ENCODE data around the gene MIOX.

The MIOX gene

DNA sequence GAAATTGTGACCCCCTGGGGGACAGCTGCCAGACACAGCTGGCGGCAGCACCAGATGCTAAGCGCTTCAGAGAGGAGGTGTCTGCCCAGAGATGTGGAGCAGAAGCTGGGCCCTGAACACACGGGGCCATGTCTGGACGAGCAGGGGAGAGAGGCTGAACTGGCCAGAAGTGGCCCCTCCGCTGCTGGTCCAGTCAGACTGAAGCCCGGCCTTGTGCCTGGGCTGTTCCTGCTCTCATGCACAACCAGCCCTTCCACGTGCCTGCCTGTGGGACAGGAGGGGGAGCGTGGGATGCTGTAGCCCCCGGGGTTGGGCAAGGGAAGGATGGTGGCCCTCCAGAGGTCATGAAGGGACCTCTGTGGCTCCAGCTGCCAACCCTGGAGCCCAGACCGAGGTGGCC, 3.6 kb upstream of the MIOX start:
- no peak overlapping the region for H3K4me3 ChIP-seq (ENCODE audit: low read depth in 1 of 2, low read length in 1 of 2)
- peaks cover 92% of the 10 kb centered on the region for H3K27me3 ChIP-seq
- peaks cover 5 to 10% of the 10 kb centered on the region in 2 experiments for H3K4me1 ChIP-seq (ENCODE audit: control insufficient read depth in 1 of 2, insufficient read depth in 1 of 2, low read depth in 1 of 2, low read length in 1 of 2)

DNA sequence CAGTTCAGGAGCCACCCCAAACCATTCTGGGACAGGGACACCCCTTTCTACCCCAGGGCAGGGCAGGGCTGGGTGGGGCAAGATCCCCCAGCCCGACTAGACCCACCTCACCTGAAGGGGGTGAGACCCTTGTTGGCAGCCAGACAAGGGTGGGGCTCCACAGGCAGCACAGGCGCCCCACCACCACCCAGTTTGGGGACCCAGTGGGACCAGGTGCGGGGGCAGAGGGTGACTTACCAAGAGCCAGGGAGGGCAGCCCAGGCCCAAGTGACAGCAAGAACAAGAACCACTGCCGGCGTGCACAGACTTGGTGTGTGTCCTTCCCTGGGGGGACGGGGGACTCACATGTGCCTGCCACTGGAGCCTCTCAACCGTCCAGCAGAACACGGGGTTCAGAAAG, 3.1 kb upstream of the MIOX start:
- peaks cover 90% of the 10 kb centered on the region for H3K27me3 ChIP-seq
- H3K9me3 ChIP-seq: no peaks in the 10 kb centered on the region
- peaks cover 5 to 10% of the 10 kb centered on the region in 2 experiments for H3K4me1 ChIP-seq (ENCODE audit: control insufficient read depth in 1 of 2, insufficient read depth in 1 of 2, low read depth in 1 of 2, low read length in 1 of 2)
- no peak overlapping the region for H3K4me3 ChIP-seq (ENCODE audit: low read depth in 1 of 2, low read length in 1 of 2)
- no peak overlapping the region for H3K27ac ChIP-seq
- TF ChIP-seq, protein P1, sequence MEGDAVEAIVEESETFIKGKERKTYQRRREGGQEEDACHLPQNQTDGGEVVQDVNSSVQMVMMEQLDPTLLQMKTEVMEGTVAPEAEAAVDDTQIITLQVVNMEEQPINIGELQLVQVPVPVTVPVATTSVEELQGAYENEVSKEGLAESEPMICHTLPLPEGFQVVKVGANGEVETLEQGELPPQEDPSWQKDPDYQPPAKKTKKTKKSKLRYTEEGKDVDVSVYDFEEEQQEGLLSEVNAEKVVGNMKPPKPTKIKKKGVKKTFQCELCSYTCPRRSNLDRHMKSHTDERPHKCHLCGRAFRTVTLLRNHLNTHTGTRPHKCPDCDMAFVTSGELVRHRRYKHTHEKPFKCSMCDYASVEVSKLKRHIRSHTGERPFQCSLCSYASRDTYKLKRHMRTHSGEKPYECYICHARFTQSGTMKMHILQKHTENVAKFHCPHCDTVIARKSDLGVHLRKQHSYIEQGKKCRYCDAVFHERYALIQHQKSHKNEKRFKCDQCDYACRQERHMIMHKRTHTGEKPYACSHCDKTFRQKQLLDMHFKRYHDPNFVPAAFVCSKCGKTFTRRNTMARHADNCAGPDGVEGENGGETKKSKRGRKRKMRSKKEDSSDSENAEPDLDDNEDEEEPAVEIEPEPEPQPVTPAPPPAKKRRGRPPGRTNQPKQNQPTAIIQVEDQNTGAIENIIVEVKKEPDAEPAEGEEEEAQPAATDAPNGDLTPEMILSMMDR (IDR thresholded peaks at IDR 0.05): no peak
- H3K36me3 ChIP-seq: no peaks in the 10 kb centered on the region

More for the DNA sequence above, 3.6 kb upstream of the MIOX start:
- no peaks in the 10 kb centered on the region for H3K9me3 ChIP-seq
- TF ChIP-seq, protein P1 (IDR thresholded peaks at IDR 0.05): no peak
- H3K36me3 ChIP-seq: no peaks in the 10 kb centered on the region
- no peak overlapping the region for H3K27ac ChIP-seq

DNA sequence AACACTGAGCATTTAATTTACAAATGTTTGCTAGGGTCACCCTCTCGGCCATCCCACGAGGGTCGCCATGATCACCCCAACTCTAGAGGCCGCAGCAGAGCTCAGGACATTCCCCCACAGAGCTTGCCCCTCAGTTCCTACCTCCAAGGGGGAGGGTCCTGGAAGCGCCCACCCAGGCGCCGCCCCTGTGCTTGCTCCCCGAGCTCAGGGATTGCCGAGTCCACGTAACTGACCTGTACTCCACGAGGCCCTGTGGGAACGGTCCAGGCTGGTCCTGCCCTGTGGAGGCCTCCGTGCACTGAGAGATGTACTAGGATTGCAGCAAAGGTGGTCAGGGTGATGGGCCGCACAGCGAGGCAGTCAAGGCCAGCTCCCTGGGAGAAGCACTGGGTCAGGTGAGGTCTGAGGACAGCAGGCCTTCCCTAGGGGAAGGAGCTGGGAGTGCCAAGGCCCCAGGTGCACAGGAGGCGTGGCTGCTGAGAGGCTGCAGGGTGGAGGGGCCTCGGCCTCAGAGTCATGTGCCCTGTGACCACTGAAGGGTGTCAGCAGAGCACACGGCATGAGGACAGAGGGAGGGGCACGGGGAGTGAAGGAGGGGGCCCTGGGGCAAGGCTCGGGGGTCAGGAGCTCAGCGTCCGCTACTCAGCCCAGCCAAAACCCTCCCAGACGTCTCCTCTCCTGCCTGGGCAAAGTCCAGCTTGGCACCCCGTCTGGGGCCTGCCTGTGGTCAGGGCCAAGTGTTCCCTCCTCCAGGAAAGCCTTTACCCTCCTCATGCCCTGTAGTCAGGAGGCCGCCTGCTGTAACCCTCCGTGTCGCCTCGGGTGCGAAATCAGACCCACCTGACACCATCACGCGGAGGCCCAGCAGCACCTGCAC, 2.4 kb upstream of the MIOX start:
- H3K9me3 ChIP-seq: no peaks in the 10 kb centered on the region
- TF ChIP-seq, protein P1 (IDR thresholded peaks at IDR 0.05): no peak
- no peaks in the 10 kb centered on the region for H3K36me3 ChIP-seq
- peaks cover 5 to 10% of the 10 kb centered on the region in 2 experiments for H3K4me1 ChIP-seq (ENCODE audit: control insufficient read depth in 1 of 2, insufficient read depth in 1 of 2, low read depth in 1 of 2, low read length in 1 of 2)
- no peak overlapping the region for H3K27ac ChIP-seq
- H3K27me3 ChIP-seq: peaks cover 83% of the 10 kb centered on the region
- H3K4me3 ChIP-seq (ENCODE audit: low read depth in 1 of 2, low read length in 1 of 2): no peak overlapping the region

DNA sequence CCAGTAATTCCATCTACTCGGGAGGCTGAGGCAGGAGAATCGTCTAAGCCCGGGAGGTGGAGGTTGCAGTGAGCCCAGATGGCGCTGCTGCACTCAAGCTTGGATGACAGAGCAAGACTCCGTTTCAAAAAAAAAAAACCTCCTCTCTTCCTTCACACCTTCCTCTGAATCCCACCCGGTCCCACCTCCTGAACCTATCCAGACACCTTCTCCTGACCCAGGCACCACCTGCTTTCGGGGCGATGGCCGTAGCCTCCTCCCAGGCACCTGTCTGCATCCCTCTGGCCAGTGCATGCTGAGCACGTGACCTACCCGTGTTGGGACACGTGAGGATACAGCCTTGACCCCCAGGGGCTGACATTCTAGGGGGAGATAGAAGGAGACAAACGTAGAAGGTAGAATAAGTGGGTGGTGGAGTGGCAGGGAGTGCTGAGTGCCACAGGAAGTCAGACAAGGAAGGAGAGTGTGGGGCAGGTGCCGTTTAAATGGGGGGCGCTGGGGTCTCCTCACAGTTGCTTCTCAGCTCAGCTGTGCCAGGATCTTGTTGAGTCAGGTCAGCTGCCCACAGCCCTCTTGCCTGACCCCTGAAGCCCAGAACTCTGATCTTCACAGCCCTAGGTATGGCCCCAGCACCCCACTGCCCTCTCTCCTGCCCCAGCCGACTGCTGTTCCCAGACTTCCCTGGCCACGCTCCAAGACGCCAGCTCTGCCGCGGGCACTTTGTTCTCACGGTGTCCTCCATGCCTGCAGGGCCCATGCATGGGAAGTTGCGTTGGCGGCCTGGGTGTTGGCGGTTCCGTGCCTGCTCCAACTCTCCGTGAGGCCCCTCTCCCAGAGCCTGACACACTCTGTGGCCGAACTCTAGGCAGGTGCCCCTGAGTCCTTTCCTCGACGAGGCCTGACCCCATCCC, 1.2 kb upstream of the MIOX start:
- no peak overlapping the region for H3K4me3 ChIP-seq (ENCODE audit: low read depth in 1 of 2, low read length in 1 of 2)
- TF ChIP-seq, protein P1 (IDR thresholded peaks at IDR 0.05): no peak
- no peak overlapping the region for H3K27ac ChIP-seq
- H3K4me1 ChIP-seq (ENCODE audit: control insufficient read depth in 1 of 2, insufficient read depth in 1 of 2, low read depth in 1 of 2, low read length in 1 of 2): peaks cover 5 to 10% of the 10 kb centered on the region in 2 experiments
- H3K9me3 ChIP-seq: no peaks in the 10 kb centered on the region
- H3K27me3 ChIP-seq: peaks cover 78% of the 10 kb centered on the region
- H3K36me3 ChIP-seq: no peaks in the 10 kb centered on the region

DNA sequence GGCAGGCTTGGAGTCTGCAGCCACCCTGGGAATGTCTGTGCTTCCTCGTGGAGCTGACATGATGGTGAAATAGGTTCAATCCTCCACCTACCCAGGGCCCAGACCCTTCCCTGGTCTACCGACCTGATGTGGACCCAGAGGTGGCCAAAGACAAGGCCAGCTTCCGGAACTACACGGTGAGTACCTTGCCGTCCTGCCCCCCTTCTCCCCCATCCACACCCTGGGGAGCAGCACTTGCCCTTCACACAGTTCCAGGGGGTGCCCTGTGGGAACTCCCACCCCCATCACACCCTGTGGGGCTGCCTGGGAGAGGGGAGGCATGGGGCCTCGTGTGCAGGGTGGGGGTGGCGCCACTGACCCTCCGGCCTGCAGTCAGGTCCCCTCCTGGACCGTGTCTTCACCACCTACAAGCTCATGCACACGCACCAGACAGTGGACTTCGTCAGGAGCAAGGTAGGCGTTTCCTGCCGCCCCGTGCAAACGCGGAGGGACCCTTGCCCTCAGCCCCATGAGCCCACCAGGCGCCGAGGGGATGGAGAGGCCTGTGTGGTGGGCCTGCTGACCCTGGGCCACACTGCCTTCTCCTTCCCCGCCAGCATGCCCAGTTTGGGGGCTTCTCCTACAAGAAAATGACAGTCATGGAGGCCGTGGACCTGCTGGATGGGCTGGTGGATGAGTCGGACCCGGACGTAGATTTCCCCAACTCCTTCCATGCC, 789 bp downstream of the MIOX start:
- no peaks in the 10 kb centered on the region for H3K4me1 ChIP-seq (ENCODE audit: control insufficient read depth in 1 of 2, insufficient read depth in 1 of 2, low read depth in 1 of 2, low read length in 1 of 2)
- H3K27me3 ChIP-seq: peaks cover 68% of the 10 kb centered on the region
- H3K27ac ChIP-seq: no peak overlapping the region
- TF ChIP-seq, protein P1 (IDR thresholded peaks at IDR 0.05): no peak
- no peaks in the 10 kb centered on the region for H3K9me3 ChIP-seq
- no peak overlapping the region for H3K4me3 ChIP-seq (ENCODE audit: low read depth in 1 of 2, low read length in 1 of 2)
- no peaks in the 10 kb centered on the region for H3K36me3 ChIP-seq

All from neutrophil (primary cell).